AG04449 (cell line): ENCODE measurements around the gene APBB1.

Experiments
- CTCF ChIA-PET: fragments of 350-600 bp; formaldehyde crosslinking; extraction: SDS; loops from one replicate; lab custom pipeline; 2021; ENCODE audit warnings: antibody characterized with exemption; lab: Yijun Ruan, JAX
- POLR2A ChIA-PET: fragments of 400-600, 350-600 bp; formaldehyde crosslinking; extraction: SDS; loops from one replicate; lab custom pipeline; 2020; ENCODE audit warnings: antibody characterized with exemption, inconsistent platforms; lab: Yijun Ruan, JAX
- DNase-seq: peaks from one replicate; pipeline ENCODE4 v3.0.0-alpha.2; 2010; ENCODE audit warnings: low read depth, low spot score
- H3K4me3 ChIP-seq: 2 replicates; pipeline ENCODE4 v1.5.1; 2011; ENCODE audit warnings: low read depth, mild to moderate bottlenecking, control low read depth, low read length
- CTCF ChIP-seq: IDR thresholded peaks from one replicate; pipeline ENCODE4 v1.5.1; 2011; ENCODE audit warnings: mild to moderate bottlenecking, moderate library complexity, low read length, control low read depth, inconsistent platforms; ENCODE audit not compliant: insufficient read depth; ENCODE audit errors: missing control alignments

The APBB1 gene

GRCh38 chr11:6385046-6385777 is 33.7 kb downstream of the APBB1 start:
- ChIA-PET POLR2A (interaction anchor here (0.6 kb wide), 1 partner anchor 188 kb away, joined by 3 read pairs; no protein-coding TSS in a partner anchor), CTCF (interaction anchor here (1.1 to 20.9 kb wide), 4 partner anchors 13 to 146 kb away, joined by 3 to 701 read pairs (median 4); partner anchors contain the start of gene HPX)
- no peak for TF ChIP-seq CTCF
- H3K4me3 ChIP-seq, result no peak overlapping the region
- DNase-seq, result no peak

GRCh38 chr11:6378640-6378989 is 40.3 kb downstream of the APBB1 start:
- ChIA-PET POLR2A (interaction anchor here (0.7 to 1.2 kb wide), 4 partner anchors 111 to 233 kb away, joined by 3 read pairs; partner anchors contain the start of gene TAF10), CTCF (interaction anchor here (0.8 to 20.9 kb wide), 67 partner anchors 10 to 378 kb away, joined by 3 to 701 read pairs (median 5); partner anchors contain the start of genes APBB1, ARFIP2, CAVIN3 and HPX)
- no peak overlapping the region for H3K4me3 ChIP-seq
- no peak for DNase-seq
- no peak for TF ChIP-seq CTCF

- ChIA-PET CTCF (interaction anchor here (0.8 to 20.9 kb wide), 50 partner anchors 9 to 379 kb away, joined by 3 to 701 read pairs (median 6); partner anchors contain the start of genes APBB1, CAVIN3, HPX and SMPD1), POLR2A (interaction anchor here (0.7 kb wide), 1 partner anchor 110 kb away, joined by 3 read pairs; no protein-coding TSS in a partner anchor)
- H3K4me3 ChIP-seq, result no peak overlapping the region
- no peak for TF ChIP-seq CTCF
- DNase-seq, result no peak
Measured at GRCh38 chr11:6377902-6378639, 40.8 kb downstream of the APBB1 start.

GRCh38 chr11:6371825-6372224 is 47.1 kb downstream of the APBB1 start:
- no peak for DNase-seq
- no peak overlapping the region for H3K4me3 ChIP-seq
- TF ChIP-seq CTCF, result no peak
- CTCF ChIA-PET, result interaction anchor here (0.7 to 20.9 kb wide), 4 partner anchors 9 to 75 kb away, joined by 3 to 701 read pairs (median 84); partner anchors contain the start of gene HPX
- POLR2A ChIA-PET, result no interaction called here

GRCh38 chr11:6365659-6366058 is 53.2 kb downstream of the APBB1 start:
- no peak for TF ChIP-seq CTCF
- no peak overlapping the region for H3K4me3 ChIP-seq
- POLR2A ChIA-PET, result no interaction called here
- DNase-seq, result no peak
- CTCF ChIA-PET, result interaction anchor here (0.8 to 19.6 kb wide), 5 partner anchors 11 to 341 kb away, joined by 3 to 494 read pairs (median 131); partner anchors contain the start of gene CCKBR
